ENCODE data around the gene NAA35.
"Not testable (repeated sequence)": the region's sequence is repeated elsewhere in the genome, so short reads cannot be mapped to it uniquely, and the experiment has no call there.

Gene NAA35

GRCh38 chr9:86047361-86047760 lies 106.4 kb downstream of the NAA35 start:
- no peak overlapping the region for H3K4me3 ChIP-seq (ENCODE audit: low read length)
- no peak for DNase-seq (ENCODE audit: low read depth, low spot score)

- not testable (repeated sequence) for H3K4me3 ChIP-seq (ENCODE audit: low read length); DNase-seq (ENCODE audit: low read depth, low spot score)
These were observed 107.2 kb downstream of the NAA35 start for GRCh38 chr9:86048018-86048742.

- DNase-seq (ENCODE audit: low read depth, low spot score) = no peak
- H3K4me3 ChIP-seq (ENCODE audit: low read length) = no peak overlapping the region
These were observed 111.9 kb downstream of the NAA35 start for GRCh38 chr9:86052556-86053468.

GRCh38 chr9:86054695-86055094 lies 113.7 kb downstream of the NAA35 start:
- DNase-seq (ENCODE audit: low read depth, low spot score) = no peak
- no peak overlapping the region for H3K4me3 ChIP-seq (ENCODE audit: low read length)

GRCh38 chr9:86057491-86057890 lies 116.5 kb downstream of the NAA35 start:
- DNase-seq (ENCODE audit: low read depth, low spot score) = no peak
- H3K4me3 ChIP-seq (ENCODE audit: low read length) = no peak overlapping the region

GRCh38 chr9:86061972-86062739 lies 121.2 kb downstream of the NAA35 start:
- no peak for DNase-seq (ENCODE audit: low read depth, low spot score)
- H3K4me3 ChIP-seq (ENCODE audit: low read length) = no peak overlapping the region

- DNase-seq (ENCODE audit: low read depth, low spot score) = no peak
- peak overlapping the region; percentile 5; the same call in 1 of the 2 replicates for H3K4me3 ChIP-seq (ENCODE audit: low read length)
These were observed 122.1 kb downstream of the NAA35 start for GRCh38 chr9:86062845-86063693.

GRCh38 chr9:86064220-86064619 lies 123.3 kb downstream of the NAA35 start:
- DNase-seq (ENCODE audit: low read depth, low spot score) = no peak

GRCh38 chr9:86069206-86069869 lies 128.4 kb downstream of the NAA35 start:
- H3K4me3 ChIP-seq (ENCODE audit: low read length) = no peak overlapping the region
- DNase-seq (ENCODE audit: low read depth, low spot score) = peak; percentile 25

More at GRCh38 chr9:86064220-86064619, 123.3 kb downstream of the NAA35 start:
- H3K4me3 ChIP-seq (ENCODE audit: low read length) = no peak overlapping the region

Measured in Jurkat, Clone E6-1 (cell line).